ENCODE results near the gene SERINC2. TPM values are rescaled to one million over a fixed set of nuclear protein-coding genes. Genes with fewer than 3 reads are reported as not detected.

SERINC2 gene
- 110 and 119 TPM in 2 replicates for total RNA-seq

GRCh38 chr1:31412732-31413404, at the start of gene SERINC2:
SERINC2 (plus strand) TSS chr1:31413213; CDS start chr1:31413266, 53 bp downstream.

GRCh38 chr1:31373056-31373896, 39.7 kb upstream of the SERINC2 start, which contains the start of gene FABP3:
FABP3 (minus strand) TSS chr1:31373076; CDS start chr1:31373014, 62 bp downstream.

Other genes starting within 250 kb of the SERINC2 start
- gene NKAIN1, start 173.3 kb upstream of the SERINC2 start, total RNA-seq: 0.15 and 2.4 TPM in 2 replicates
- 103 and 107 TPM in 2 replicates for gene SNRNP40, start 116.4 kb upstream of the SERINC2 start, total RNA-seq
- 42.4 and 43.7 TPM in 2 replicates for gene ZCCHC17, start 116.2 kb upstream of the SERINC2 start, total RNA-seq
- gene FABP3, start 40.1 kb upstream of the SERINC2 start, total RNA-seq: 209 and 250 TPM in 2 replicates
- 2.8 and 3.7 TPM in 2 replicates for gene TINAGL1, start 163.3 kb downstream of the SERINC2 start, total RNA-seq
- not detected in 2 replicates for gene HCRTR1, start 204.5 kb downstream of the SERINC2 start, total RNA-seq
- gene PEF1, start 231.7 kb downstream of the SERINC2 start, total RNA-seq: 93.5 and 94.3 TPM in 2 replicates